NCI-H128 (cell line): ENCODE data around the gene RBM12.

Experiments
- DNase-seq: peaks from one replicate; lab custom pipeline; 2025; ENCODE audit not compliant: unreplicated experiment; lab: John Stamatoyannopoulos, UW

Gene RBM12

DNA sequence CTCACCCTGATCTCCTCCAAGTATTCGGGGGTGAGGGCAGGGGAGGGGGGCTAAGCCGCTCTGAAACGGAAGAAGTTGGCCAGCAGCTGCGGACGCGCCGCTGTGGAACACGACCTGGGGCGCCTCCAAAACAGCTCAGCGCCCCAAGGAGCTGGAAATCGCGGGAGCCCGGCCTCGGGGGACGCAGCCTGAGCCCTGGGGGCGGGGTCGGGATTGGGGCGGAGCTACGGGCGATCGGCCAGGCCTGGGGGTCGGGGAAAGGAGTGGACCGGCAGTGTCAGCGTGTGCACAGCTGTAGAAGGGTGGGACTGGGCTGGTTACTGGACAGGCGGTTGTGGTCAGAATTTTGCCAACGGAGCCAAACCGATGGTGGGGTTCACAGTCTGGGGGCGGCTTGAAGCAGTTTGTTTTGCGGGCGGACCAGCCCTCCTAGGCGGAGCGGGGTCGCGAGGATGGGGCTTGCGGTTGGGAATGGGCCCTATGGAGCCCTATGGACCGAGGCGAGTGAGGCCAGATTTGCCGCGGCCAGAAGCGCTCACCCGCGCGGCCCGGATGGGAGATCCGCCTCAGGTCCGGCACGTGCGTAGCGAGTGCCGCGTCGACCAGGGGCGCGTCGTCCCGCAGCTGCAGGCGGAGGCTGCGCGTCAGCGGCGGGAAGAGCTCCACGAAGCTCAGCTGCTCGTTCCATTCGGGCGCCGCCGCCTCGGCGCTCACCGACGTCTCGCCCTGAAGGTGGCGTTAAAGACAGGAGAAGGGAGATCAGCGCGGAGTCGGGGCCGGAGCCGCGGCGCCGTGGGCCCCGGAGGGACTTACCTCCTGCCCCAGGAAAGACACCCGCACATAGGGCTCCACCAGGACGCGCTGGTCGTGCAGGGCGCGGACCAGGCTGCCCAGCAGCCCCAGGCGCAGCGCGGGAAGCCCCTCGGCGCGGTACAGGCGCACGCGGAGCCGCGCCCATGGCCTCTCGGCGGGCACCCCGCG, 63.4 kb downstream of the RBM12 start:
- peak; percentile 55 for DNase-seq

DNA sequence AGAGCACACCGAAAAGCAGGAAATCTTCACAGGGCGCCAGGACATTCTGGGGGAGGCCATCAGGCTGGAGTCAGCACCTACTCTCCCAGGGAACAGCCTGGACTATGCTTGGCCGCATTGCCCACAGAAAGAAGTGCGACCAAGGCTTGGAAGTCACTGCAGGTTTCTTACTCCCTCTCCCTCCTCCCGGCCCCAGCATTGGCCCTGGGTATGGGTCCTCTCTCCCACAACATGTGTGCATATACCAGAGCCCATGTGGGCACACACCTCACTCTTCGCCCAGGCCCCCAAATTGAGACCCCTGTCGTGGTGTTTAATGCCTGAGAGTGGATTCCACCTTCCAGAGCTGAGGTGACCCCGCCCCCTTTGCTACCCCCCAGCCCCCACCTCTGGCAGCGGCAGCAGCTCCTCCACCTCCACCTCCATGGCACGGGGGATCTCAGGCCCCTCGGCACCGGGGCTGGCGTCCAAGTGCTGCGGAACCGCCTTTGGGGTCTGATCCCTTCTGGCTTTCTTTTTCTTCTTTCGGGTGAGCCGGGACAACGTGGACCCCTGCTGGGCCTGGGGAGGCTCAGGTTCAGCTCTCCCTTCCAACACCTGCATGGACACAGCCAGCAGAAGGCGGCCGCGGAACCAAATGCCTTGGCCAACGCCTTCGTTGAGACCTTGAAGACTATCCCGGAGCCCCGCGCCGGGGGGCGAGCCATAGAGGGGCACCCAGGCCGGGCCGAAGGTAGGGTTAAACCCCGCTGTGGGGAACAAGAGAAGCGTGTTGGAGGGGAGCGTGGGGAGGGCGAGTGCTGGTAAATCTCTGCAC, 64.3 kb downstream of the RBM12 start:
- no peak for DNase-seq

DNA sequence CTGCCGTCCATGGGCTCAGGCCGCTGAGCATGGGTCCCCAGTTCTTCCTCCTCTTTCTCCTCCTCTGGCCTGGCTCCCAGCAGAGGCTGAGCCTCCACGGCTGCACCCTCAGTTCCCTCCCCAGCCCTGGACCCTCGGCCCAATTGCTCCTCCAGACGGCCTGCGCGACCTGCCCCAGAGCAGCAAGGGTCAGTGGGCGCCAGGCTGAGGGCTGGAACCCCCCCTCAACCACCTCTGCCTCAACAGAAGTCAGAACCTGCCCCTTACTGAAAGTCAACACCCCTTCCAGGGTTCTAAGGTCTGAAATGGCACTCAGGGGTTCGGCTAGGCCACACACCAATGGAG, 65.0 kb downstream of the RBM12 start:
- no peak for DNase-seq
